GF-D8 (cell line): ENCODE data around the gene DVL1.

Experiments
- DNase-seq: peaks from one replicate; lab custom pipeline; 2025; lab: John Stamatoyannopoulos, UW

The DVL1 gene

GRCh38 chr1:1356796-1357401 is 7.7 kb upstream of the DVL1 start:
- no peak for DNase-seq

- DNase-seq: no peak
Observed at GRCh38 chr1:1356166-1356795, 7.1 kb upstream of the DVL1 start.

GRCh38 chr1:1355416-1355815 is 6.2 kb upstream of the DVL1 start:
- no peak for DNase-seq

GRCh38 chr1:1354271-1355247 is 5.3 kb upstream of the DVL1 start:
- no peak for DNase-seq

- DNase-seq: no peak
Observed at GRCh38 chr1:1353389-1354151, 4.4 kb upstream of the DVL1 start.

- DNase-seq: no peak
Observed at GRCh38 chr1:1352786-1353388, 3.7 kb upstream of the DVL1 start.

GRCh38 chr1:1351511-1352427 is 2.6 kb upstream of the DVL1 start:
- no peak for DNase-seq

GRCh38 chr1:1348420-1349255 is 580 bp downstream of the DVL1 start:
- DNase-seq: no peak

- DNase-seq: no peak
Observed at GRCh38 chr1:1347663-1348419, 1.4 kb downstream of the DVL1 start.

- no peak for DNase-seq
Observed at GRCh38 chr1:1347026-1347595, 2.1 kb downstream of the DVL1 start.

- DNase-seq: no peak
Observed at GRCh38 chr1:1346501-1346890, 2.7 kb downstream of the DVL1 start.

GRCh38 chr1:1345860-1346500 is 3.2 kb downstream of the DVL1 start:
- no peak for DNase-seq

- no peak for DNase-seq
Observed at GRCh38 chr1:1345384-1345783, 3.8 kb downstream of the DVL1 start.

GRCh38 chr1:1344655-1345361 is 4.4 kb downstream of the DVL1 start:
- DNase-seq: no peak

GRCh38 chr1:1343811-1344421 is 5.3 kb downstream of the DVL1 start:
- no peak for DNase-seq

- no peak for DNase-seq
Observed at GRCh38 chr1:1342584-1343115, 6.6 kb downstream of the DVL1 start.

- DNase-seq: no peak
Observed at GRCh38 chr1:1342061-1342562, 7.1 kb downstream of the DVL1 start.
